Measurements from ENCODE around the gene FAM47E. TPM values are rescaled to one million over a fixed set of nuclear protein-coding genes. Genes with fewer than 3 reads are reported as not detected.

Gene FAM47E
- total and polyA plus RNA-seq, 2 of the 8 experiments (the other 6 are each of a cell fraction or from before 2014, with no cell fraction given): 1.3 to 1.4 TPM

DNA sequence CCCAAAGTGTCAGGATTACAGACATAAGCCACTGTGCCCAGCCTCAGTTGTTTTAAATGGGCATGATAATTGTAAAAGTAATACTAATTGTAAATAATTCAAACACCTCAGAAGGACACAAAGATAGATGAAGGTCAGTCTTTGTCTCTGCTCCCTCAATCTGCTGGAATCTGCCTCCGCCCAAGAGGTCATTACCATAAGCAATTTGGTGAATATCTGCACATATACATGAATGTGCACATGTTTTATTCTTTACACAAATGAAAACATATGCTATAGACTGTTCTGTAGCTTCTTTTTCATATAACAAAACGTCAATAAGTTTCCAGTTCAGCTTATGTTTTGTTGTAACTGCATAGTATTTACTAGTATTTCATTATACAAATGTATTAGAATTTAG, 62.0 kb downstream of the FAM47E start:
- H3K9me3 ChIP-seq (ENCODE audit: insufficient read depth in 2 of 2, low read depth in 1 of 2, low read length in 1 of 2): no peaks in the 10 kb centered on the region
- TF ChIP-seq MAFK (IDR thresholded peaks at IDR 0.05; ENCODE audit: low read depth, low read length): no peak
- no peak for TF ChIP-seq SP1 (IDR thresholded peaks at IDR 0.05; ENCODE audit: low read depth, low read length)
- no peak for TF ChIP-seq FOSL1 (IDR thresholded peaks at IDR 0.05; ENCODE audit: insufficient read depth, low read depth, low read length)
- TF ChIP-seq EP300 (IDR thresholded peaks at IDR 0.05; ENCODE audit: borderline replicate concordance in 1 of 2, low read depth in 2 of 2, low read length in 2 of 2): no peak
- no peak for TF ChIP-seq TAF1 (IDR thresholded peaks at IDR 0.05; ENCODE audit: low read depth, low read length)
- TF ChIP-seq RNF2 (IDR thresholded peaks at IDR 0.05; ENCODE audit: borderline replicate concordance, low read depth, low read length, missing control alignments, poor library complexity, severe bottlenecking): no peak
- no peak for TF ChIP-seq GABPA (IDR thresholded peaks at IDR 0.05; ENCODE audit: borderline replicate concordance, insufficient read depth, low read length)
- no peak for TF ChIP-seq HDAC6 (IDR thresholded peaks at IDR 0.05; ENCODE audit: low read depth, low read length)
- no peak for TF ChIP-seq RAD21 (IDR thresholded peaks at IDR 0.05 in 1 of 2, conservative IDR thresholded peaks at IDR 0.05 in 1 of 2; ENCODE audit: low read depth in 2 of 2, low read length in 2 of 2)
- no peak for TF ChIP-seq SIRT6 (IDR thresholded peaks at IDR 0.05; ENCODE audit: low read length)
- no peak overlapping the region for H2BK20ac ChIP-seq (ENCODE audit: low read length)
- no peaks in the 10 kb centered on the region for H3K27me3 ChIP-seq (replicated peaks in 1 of 4; ENCODE audit: control insufficient read depth in 3 of 4, extremely low read depth in 1 of 4, insufficient read depth in 3 of 4, low read length in 3 of 4)
- DNase-seq (ENCODE audit: low read depth in 1 of 2, low spot score in 2 of 2) (no peak), FAIRE-seq (no peak)
- H3K4ac ChIP-seq (replicated peaks; ENCODE audit: insufficient read length, low read depth, low read length): no peak overlapping the region
- H3K56ac ChIP-seq (replicated peaks; ENCODE audit: insufficient read length, low read depth, low read length): no peak overlapping the region
- no peak overlapping the region for H3K23ac ChIP-seq (ENCODE audit: insufficient read length)
- no peak overlapping the region for H2AFZ ChIP-seq (ENCODE audit: low read length)
- H4K91ac ChIP-seq (replicated peaks; ENCODE audit: insufficient read length, low read length): no peak overlapping the region
- H4K8ac ChIP-seq (ENCODE audit: extremely low read depth, insufficient read depth, low read length): no peak overlapping the region
- no peak overlapping the region for H3K9ac ChIP-seq (replicated peaks in 1 of 4; ENCODE audit: extremely low read depth in 1 of 4, low read depth in 3 of 4, low read length in 3 of 4)
- H3K4me2 ChIP-seq (ENCODE audit: insufficient read depth in 1 of 2, low read depth in 2 of 2, low read length in 2 of 2): no peak overlapping the region
- H3K4me3 ChIP-seq (ENCODE audit: extremely low read depth in 1 of 4, insufficient read depth in 2 of 4, low read depth in 3 of 4, low read length in 4 of 4): no peak overlapping the region
- no peak overlapping the region for H2BK5ac ChIP-seq (ENCODE audit: low read depth, low read length)
- POLR2A ChIA-PET (ENCODE audit: partially characterized antibody): no interaction called here
- CTCF ChIA-PET (ENCODE audit: partially characterized antibody): interaction anchor here (1.1 to 2.0 kb wide), 3 partner anchors 8 to 134 kb away, joined by 4 to 6 read pairs (median 5); no protein-coding TSS in a partner anchor
- no peaks in the 10 kb centered on the region for H3K79me2 ChIP-seq (ENCODE audit: control insufficient read depth in 1 of 2, insufficient read depth in 2 of 2, low read length in 2 of 2)
- no peak overlapping the region for H4K5ac ChIP-seq (ENCODE audit: insufficient read length, low read depth, low read length)
- H3K79me1 ChIP-seq (ENCODE audit: low read depth, low read length): no peaks in the 10 kb centered on the region
- 81% methylated on average over 2 of the region's 2 CpGs; no CpG with 5 or more reads in 1 of the 2 experiments for WGBS, 2 experiments (ENCODE audit: extremely low coverage in 1 of 2, insufficient coverage in 1 of 2, insufficient read length in 1 of 2, insufficient replicate concordance in 2 of 2, low coverage in 1 of 2, low lambda C conversion rate in 2 of 2, missing lambda C conversion rate in 1 of 2)
- no peak overlapping the region for H3K27ac ChIP-seq (ENCODE audit: low read depth, low read length)
- H2BK15ac ChIP-seq (ENCODE audit: low read length): no peak overlapping the region
- H4K20me1 ChIP-seq (replicated peaks in 1 of 2; ENCODE audit: control insufficient read depth in 1 of 2, insufficient read depth in 2 of 2, low read length in 2 of 2): no peaks in the 10 kb centered on the region
- H3K4me1 ChIP-seq (replicated peaks in 1 of 4; ENCODE audit: control insufficient read depth in 3 of 4, insufficient read depth in 4 of 4, low read length in 3 of 4): no peaks in the 10 kb centered on the region
- H3K14ac ChIP-seq (ENCODE audit: insufficient read length): no peak overlapping the region
- no peak overlapping the region for H2BK120ac ChIP-seq (replicated peaks; ENCODE audit: low read depth, low read length)
- no peak overlapping the region for H2AK5ac ChIP-seq (ENCODE audit: low read depth, low read length)
- H3K36me3 ChIP-seq (ENCODE audit: control insufficient read depth in 2 of 4, insufficient read depth in 4 of 4, low read length in 3 of 4): peaks cover 0 to 4% (median 0%) of the 10 kb centered on the region in 4 experiments; a peak in 2 of 8 replicates
- no peak overlapping the region for H3K18ac ChIP-seq (ENCODE audit: extremely low read depth, low read length)
- H3K23me2 ChIP-seq (ENCODE audit: low read depth, low read length): no peaks in the 10 kb centered on the region
- no peak overlapping the region for H2BK12ac ChIP-seq (ENCODE audit: low read depth, low read length)

Measured in H1 (cell line).